PC-3 (cell line): ENCODE data around the gene PPP1R3C. TPM values are rescaled to one million over a fixed set of nuclear protein-coding genes. Genes with fewer than 3 reads are reported as not detected.

Source experiments
- ATAC-seq: fragments of 200-7000 bp; cut with Tn5 transposase; 2 replicates; pipeline ENCODE4 v1.9.1; 2020; ENCODE audit warnings: mild to moderate bottlenecking, moderate library complexity
- BruUV-seq: library from RNA; stranded (reverse); fragments of 400-500 nt; replicated peaks from 2 replicates; lab custom pipeline; 2021; lab: Mats Ljungman, UMichigan
- CTCF ChIA-PET: fragments of 300-600 bp; sonication (Branson Sonifier 250); formaldehyde crosslinking; loops from one replicate; lab custom pipeline; 2022; ENCODE audit warnings: antibody characterized with exemption; lab: Charles Lee
- POLR2A ChIA-PET: fragments of 300-600 bp; sonication (Branson Sonifier 250); formaldehyde crosslinking; loops from one replicate; lab custom pipeline; 2022; ENCODE audit warnings: antibody characterized with exemption; ENCODE audit not compliant: unreplicated experiment; lab: Charles Lee
- DNase-seq: peaks from one replicate; pipeline ENCODE4 v3.0.0-alpha.2; 2015
- H2AFZ ChIP-seq: fragments of 300-600 bp; sonication (generic); 2 replicates; pipeline ENCODE4 v1.6.0; 2016; ENCODE audit warnings: antibody characterized with exemption, low read length
- H3F3A ChIP-seq: fragments of 300-600 bp; sonication (generic); one replicate; pipeline ENCODE4 v1.6.0; 2017; ENCODE audit warnings: antibody characterized with exemption, low read length, control low read depth, mild to moderate bottlenecking; ENCODE audit not compliant: unreplicated experiment
- H3K27ac ChIP-seq: fragments of 300-600 bp; sonication (generic); 2 replicates; pipeline ENCODE4 v1.5.1; 2016; ENCODE audit warnings: mild to moderate bottlenecking, low read length
- H3K27me3 ChIP-seq: fragments of 300-600 bp; sonication (generic); 2 replicates; pipeline ENCODE4 v1.6.1; 2016; ENCODE audit warnings: low read length, mixed read lengths
- H3K36me3 ChIP-seq: fragments of 300-600 bp; sonication (generic); 2 replicates; pipeline ENCODE4 v1.6.1; 2016; ENCODE audit warnings: low read depth, mixed run types, low read length, mixed read lengths
- H3K4me1 ChIP-seq: fragments of 300-600 bp; sonication (generic); 2 replicates; pipeline ENCODE4 v1.5.1; 2016; ENCODE audit warnings: low read length; ENCODE audit not compliant: insufficient read depth
- H3K4me2 ChIP-seq: fragments of 300-600 bp; sonication (generic); 2 replicates; pipeline ENCODE4 v1.6.0; 2016; ENCODE audit warnings: low read length
- H3K4me3 ChIP-seq: fragments of 300-600 bp; sonication (generic); 2 replicates; pipeline ENCODE4 v1.5.1; 2016; ENCODE audit warnings: mild to moderate bottlenecking, low read length, mixed read lengths
- H3K79me2 ChIP-seq: fragments of 300-600 bp; sonication (generic); 2 replicates; pipeline ENCODE4 v1.6.1; 2017; ENCODE audit warnings: low read length, mixed read lengths
- H3K9ac ChIP-seq: fragments of 300-600 bp; sonication (generic); 2 replicates; pipeline ENCODE4 v1.6.0; 2016; ENCODE audit warnings: mild to moderate bottlenecking, low read length
- H3K9me2 ChIP-seq: fragments of 300-600 bp; sonication (generic); replicated peaks from 2 replicates; pipeline ENCODE4 v1.6.1; 2016; ENCODE audit warnings: mixed run types, low read length, mixed read lengths
- H3K9me3 ChIP-seq: fragments of 300-600 bp; sonication (generic); 2 replicates; pipeline ENCODE4 v1.6.1; 2016; ENCODE audit warnings: low read length, mixed read lengths
- H4K20me1 ChIP-seq: fragments of 300-600 bp; sonication (generic); 2 replicates; pipeline ENCODE4 v1.6.1; 2016; ENCODE audit warnings: low read length, mixed read lengths
- EZH2 ChIP-seq: fragments of 300-600 bp; sonication (generic); IDR thresholded peaks from one replicate; pipeline ENCODE4 v1.6.1; 2017; ENCODE audit warnings: antibody characterized with exemption, mild to moderate bottlenecking, low read length; ENCODE audit not compliant: unreplicated experiment
- EZH2phosphoT487 ChIP-seq: fragments of 300-600 bp; sonication (generic); IDR thresholded peaks from 2 replicates; pipeline ENCODE4 v1.6.1; 2018; ENCODE audit warnings: mild to moderate bottlenecking, antibody characterized with exemption, low read length, borderline replicate concordance
- intact Hi-C: fragments of 100-400 bp; cut with micrococcal nuclease; formaldehyde crosslinking; loops from 2 replicates; pipeline ENCODE4 v1.9.0; 2023
- total RNA-seq: library from RNA; depleted of rRNA; stranded (reverse); fragments of >200 nt; gene quantifications from 2 replicates; pipeline ENCODE4 v1.2.3, GENCODE V29; 2014
- TF ChIP-seq, protein P1 (sequence below): fragments of 300-600 bp; sonication (generic); conservative IDR thresholded peaks from 2 replicates; pipeline ENCODE4 v1.5.1; 2017; ENCODE audit warnings: antibody characterized with exemption, low read depth, mild to moderate bottlenecking, low read length

PPP1R3C gene
- total RNA-seq, 1 experiment from 2014 or later: not detected

DNA sequence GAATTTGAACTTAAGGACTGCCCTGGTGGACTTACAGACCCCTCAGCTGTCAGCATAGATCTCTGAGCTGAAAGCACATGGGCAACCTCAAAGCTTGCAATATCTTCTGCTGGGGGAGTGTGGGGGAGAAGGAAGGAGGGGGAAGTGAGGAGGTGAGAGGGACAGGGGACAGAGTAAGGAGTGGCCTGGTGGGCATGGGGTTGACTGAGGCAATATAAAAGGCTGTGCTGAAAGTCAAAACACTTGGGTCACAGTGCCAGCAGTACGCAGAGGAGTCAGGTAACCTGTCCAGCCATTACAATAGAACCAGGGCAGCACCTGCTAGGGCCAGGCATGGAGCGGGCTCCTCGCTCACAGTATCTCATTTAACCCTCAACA lies 43.2 kb downstream of the PPP1R3C start:
- Histone ChIP-seq H3K9me3 (no peaks in the 10 kb centered on the region), H3K27ac (peak overlapping the region; percentile 98), H3K4me1 (peaks cover 46% of the 10 kb centered on the region), H3F3A (peaks cover 3% of the 10 kb centered on the region), H2AFZ (no peak overlapping the region), H3K9ac (peak overlapping the region; percentile 27; the same call in 1 of the 2 replicates), H3K4me3 (no peak overlapping the region), H3K27me3 (no peaks in the 10 kb centered on the region), H3K36me3 (no peaks in the 10 kb centered on the region), H3K9me2 (no peaks in the 10 kb centered on the region), H4K20me1 (no peaks in the 10 kb centered on the region), H3K4me2 (peak overlapping the region; percentile 75), H3K79me2 (no peaks in the 10 kb centered on the region)
- intact Hi-C loops: loop anchor here (1.0 to 2.0 kb wide), 2 partner anchors 24 to 45 kb away; no protein-coding TSS in a partner anchor
- no peak for ATAC-seq
- no TSS peak for BruUV-seq
- DNase-seq: no peak
- CTCF ChIA-PET: no interaction called here
- POLR2A ChIA-PET: no interaction called here
- TF ChIP-seq, protein P1, sequence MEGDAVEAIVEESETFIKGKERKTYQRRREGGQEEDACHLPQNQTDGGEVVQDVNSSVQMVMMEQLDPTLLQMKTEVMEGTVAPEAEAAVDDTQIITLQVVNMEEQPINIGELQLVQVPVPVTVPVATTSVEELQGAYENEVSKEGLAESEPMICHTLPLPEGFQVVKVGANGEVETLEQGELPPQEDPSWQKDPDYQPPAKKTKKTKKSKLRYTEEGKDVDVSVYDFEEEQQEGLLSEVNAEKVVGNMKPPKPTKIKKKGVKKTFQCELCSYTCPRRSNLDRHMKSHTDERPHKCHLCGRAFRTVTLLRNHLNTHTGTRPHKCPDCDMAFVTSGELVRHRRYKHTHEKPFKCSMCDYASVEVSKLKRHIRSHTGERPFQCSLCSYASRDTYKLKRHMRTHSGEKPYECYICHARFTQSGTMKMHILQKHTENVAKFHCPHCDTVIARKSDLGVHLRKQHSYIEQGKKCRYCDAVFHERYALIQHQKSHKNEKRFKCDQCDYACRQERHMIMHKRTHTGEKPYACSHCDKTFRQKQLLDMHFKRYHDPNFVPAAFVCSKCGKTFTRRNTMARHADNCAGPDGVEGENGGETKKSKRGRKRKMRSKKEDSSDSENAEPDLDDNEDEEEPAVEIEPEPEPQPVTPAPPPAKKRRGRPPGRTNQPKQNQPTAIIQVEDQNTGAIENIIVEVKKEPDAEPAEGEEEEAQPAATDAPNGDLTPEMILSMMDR: no peak
- TF ChIP-seq EZH2 (no peak), EZH2phosphoT487 (no peak)

DNA sequence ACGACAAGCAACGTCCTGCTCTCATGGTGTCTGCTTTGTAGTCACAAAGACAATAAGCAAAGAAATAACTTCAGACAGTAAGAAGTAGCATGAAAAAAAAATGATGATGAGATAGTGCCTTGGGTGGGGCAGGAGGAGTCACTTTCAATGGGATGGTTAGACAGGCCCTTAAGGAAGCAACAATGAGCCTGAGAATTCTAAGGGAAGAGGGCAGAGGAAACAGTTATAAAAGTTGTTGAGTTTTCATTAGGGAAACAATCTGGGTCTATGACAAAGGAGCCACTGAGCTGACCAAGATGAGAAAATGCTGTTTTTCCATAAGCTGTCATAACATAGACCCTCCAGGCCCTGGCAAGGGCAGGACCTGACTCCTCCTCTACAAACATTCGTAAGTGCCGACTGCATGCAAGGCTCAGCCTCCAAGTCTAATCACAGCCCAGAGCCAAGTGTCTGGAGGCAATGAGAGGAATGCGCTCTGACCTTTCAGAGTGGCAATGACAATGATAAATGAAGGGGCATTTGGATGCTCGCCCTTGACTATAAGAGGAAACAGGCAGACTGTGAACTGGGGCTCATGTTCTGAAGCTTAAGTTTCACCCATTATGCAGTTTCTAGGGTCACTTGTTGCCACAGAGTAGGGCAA lies 43.7 kb downstream of the PPP1R3C start:
- no peaks in the 10 kb centered on the region for H3K27me3 ChIP-seq
- ATAC-seq: no peak
- H3K9me2 ChIP-seq: no peaks in the 10 kb centered on the region
- H3K4me3 ChIP-seq: no peak overlapping the region
- peaks cover 3% of the 10 kb centered on the region for H3F3A ChIP-seq
- H4K20me1 ChIP-seq: no peaks in the 10 kb centered on the region
- no peaks in the 10 kb centered on the region for H3K79me2 ChIP-seq
- peak overlapping the region; percentile 98 for H3K27ac ChIP-seq
- BruUV-seq: no TSS peak
- DNase-seq: peak; percentile 23
- H3K9me3 ChIP-seq: no peaks in the 10 kb centered on the region
- intact Hi-C loops: no loop called here
- no peaks in the 10 kb centered on the region for H3K36me3 ChIP-seq
- H3K9ac ChIP-seq: no peak overlapping the region; the same call in 1 of the 2 replicates
- H2AFZ ChIP-seq: no peak overlapping the region
- peak overlapping the region; percentile 64; the same call in 1 of the 2 replicates for H3K4me2 ChIP-seq
- TF ChIP-seq EZH2 (no peak), EZH2phosphoT487 (no peak)
- TF ChIP-seq, protein P1: no peak
- ChIA-PET POLR2A (no interaction called here), CTCF (no interaction called here)
- H3K4me1 ChIP-seq: peaks cover 46% of the 10 kb centered on the region
